OCI-M1 (cell line): Measurements from ENCODE around the gene CERS6.
A peak's percentile ranks its signal among the peaks of the same experiment; 100 is the strongest.

Experiments
- DNase-seq: peaks from one replicate; lab custom pipeline; 2025; lab: John Stamatoyannopoulos, UW

The CERS6 gene

DNA sequence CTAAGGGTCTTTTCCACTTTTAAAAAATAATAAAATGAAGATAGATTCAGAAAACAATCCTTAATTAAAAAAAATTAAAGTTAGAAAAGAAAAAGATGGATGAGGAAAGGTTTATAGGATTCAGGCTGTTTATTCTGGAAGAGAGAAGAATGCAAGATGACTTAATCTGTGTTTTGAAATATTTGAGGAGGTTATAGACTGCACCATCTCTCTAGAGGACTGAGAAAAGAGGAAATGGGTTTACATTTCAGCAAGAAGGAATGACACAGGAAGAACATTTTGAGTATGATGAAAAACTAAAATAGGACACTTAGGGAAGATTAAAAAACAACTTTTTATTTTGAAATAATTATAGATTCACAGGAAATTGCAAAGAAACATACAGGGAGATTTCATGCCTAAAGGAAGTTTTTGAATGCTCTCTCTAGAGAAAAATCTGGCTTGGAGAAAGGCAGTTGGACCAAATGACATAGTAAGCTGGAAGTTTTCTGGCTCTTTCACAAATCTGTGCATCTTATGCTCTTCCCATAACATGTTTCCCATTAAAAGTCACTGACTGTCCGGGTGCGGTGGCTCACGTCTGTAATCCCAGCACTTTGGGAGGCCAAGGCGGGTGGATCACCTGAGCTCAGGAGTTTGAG is 75.0 kb downstream of the CERS6 start:
- DNase-seq = peak; percentile 58

DNA sequence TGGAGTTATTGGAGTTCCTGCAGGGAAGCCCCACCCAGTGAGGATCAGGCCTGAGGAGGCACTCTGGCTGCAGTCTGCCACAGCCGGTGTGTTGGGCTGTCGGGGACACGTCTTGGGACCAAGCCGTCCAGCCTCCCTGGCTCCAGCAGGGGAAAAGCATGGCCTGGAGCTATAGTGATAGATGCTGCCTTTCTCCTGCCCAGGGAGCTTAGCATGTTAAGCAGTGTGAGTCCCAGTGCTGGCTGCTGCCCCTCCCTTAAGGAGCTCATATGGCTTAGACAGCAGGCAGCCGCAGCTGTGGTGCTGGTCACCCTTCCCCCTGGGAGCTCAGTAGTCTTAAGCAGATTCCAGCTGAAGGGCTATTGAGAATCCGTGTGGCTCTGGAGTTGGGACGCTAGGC is 78.9 kb downstream of the CERS6 start:
- no peak for DNase-seq

DNA sequence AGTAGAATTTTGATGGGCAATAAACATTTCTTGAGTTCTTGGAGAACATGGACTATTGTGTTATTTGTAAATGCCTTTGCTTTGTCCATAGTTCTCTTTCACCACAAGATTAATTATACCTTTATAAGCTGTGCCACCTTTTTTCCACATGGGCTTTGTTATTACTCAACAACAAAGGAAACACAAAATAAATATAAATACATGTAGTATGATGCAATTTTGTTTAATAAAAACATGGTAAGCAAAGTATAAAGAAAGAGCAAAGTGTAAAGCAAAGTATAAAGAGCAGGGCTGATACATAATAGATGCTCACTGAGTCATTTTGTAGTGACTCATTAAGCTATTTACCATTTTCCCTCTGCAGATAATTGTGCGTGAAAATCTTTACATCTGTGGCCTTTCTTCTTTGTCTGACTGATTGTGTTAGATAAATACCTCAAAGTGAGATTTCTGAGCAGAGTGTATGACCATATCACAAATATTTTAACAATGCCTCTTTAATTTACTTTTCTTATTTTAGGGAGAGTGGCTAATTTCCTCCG is 80.9 kb downstream of the CERS6 start:
- no peak for DNase-seq

DNA sequence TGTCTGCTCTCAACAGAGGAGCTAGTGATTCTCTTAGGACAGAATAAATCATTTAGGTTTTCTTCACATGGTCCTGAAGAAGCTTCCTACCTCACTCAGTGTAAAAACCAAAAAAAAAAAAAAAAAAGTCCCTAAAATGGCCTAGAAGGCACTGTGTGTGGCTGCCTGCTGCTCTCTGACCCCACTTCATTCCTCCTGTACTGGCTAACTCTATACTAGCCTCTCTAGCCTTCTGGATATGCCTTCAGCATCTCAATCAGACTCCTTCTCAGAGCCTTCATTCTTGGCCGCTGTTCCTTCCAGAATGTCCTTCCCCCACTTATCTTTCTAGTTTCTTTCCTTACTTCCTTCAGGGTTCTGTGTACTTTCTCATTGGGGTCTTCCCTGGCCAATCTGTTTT is 82.1 kb downstream of the CERS6 start:
- no peak for DNase-seq

DNA sequence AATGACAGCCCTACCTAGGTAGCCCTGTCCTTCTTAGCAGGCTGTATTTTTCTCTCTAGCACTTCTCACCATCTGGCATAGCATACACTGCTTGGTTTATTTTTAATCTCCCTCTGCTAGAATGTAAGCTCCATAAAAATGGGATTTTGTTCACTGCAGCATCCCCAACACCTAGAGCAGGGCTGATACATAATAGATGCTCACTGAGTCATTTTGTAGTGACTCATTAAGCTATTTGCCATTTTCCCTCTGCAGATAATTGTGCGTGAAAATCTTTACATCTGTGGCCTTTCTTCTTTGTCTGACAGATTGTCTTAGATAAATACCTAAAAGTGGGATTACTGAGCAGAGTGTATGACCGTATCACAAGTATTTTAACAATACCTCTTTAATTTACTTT is 82.5 kb downstream of the CERS6 start:
- no peak for DNase-seq

DNA sequence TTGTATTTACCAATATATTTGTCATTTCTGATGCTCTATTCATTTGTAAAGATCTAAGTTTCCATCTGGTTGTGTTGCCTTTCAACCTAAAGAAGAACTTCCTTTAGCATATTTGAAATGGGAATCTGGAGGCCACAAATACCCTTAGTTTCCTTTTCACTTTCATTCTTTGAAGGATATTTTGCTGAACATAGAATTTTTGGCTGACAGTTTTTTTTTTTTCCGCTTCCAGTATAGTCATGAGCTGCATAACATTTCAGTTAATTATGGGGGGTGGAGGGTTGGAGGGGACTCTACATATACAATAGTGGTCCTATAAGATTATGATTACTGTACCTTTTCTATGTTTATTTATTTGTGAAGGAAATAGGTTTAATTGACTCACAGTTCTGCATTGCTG is 83.9 kb downstream of the CERS6 start:
- peak; percentile 41 for DNase-seq

DNA sequence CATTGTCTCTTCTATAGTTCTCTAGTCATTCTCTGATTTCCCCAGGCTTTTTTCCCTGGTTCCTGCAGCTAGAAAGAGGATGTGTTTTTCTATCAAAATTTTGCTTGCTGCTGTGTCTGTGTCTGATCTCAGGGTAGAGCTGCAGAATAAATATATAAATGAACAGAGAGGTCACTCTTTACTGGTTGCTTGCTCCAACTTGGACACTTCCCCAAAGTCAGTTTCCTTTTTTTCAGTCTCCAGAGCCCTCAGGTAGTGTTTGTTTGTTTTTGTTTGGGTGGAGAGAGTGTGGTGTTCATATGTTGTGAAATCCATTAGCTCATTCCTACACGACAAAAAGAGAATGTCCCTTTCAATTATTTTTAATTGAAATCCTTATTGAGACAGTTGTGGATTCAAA is 85.8 kb downstream of the CERS6 start:
- DNase-seq = no peak

DNA sequence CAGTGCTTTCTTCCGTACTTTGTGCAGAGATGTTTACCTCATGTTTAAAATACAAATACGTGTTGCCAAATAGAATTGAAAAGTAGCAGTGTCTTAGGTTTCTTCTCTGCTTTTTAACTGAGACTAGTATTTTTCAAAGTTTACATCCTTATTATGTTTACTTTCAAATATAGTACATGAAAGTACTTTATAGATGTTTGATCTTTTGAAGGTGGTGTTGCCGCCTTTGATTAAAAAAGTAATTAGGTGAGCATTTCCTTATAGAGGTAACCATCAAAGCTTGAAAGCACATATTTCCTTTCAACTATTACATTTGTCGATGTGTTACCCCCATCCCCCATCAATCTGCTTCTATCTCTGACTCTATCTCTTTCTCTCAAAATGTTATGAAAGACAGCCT is 87.0 kb downstream of the CERS6 start:
- no peak for DNase-seq

DNA sequence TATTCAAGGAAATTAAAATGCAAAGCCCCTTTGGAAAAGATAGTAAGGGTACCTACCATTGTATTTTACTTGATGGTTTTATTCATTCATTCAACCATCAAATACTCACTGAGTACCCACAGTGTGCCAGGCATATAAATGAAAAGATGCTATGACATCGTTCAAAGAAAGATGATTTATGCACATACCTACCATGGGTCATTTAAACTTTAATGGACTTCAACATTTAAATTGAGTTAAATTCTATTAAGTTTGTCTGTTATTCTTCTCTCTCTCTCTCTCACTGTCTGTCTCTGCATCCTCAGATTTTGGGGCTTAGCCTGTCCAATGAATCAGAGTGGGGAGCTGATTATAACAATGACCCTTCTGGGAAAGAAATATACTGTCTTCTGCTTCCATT is 87.9 kb downstream of the CERS6 start:
- no peak for DNase-seq

DNA sequence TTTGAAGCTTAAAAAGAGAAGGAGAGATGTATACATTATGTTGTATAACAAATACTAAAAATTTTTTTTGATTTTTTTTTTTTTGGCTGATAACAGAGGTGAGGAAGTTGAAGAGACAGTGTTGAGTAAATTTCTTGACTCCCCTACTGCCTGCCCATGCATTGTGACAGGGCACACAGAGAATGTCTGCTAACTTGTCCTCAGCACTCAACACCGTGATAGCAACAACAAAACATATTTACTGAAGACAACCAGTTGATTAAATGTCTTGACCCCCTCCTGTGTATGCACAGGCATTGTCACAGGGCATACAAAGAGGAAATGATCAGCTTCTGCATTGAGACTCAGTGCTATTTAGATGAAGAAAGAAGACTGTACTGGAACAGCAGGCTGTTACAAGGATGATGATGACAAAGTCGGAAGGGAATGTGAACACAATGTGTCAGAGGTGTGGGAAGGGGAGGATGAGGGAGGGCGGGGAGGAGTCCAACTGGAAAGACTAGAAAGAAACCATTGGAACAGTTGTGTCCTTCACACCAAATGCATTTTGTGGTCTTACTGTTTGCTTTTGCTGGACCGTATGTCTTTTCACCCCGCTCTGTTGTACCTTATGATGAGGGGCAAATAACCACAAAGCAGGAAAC is 89.5 kb downstream of the CERS6 start:
- DNase-seq = no peak

DNA sequence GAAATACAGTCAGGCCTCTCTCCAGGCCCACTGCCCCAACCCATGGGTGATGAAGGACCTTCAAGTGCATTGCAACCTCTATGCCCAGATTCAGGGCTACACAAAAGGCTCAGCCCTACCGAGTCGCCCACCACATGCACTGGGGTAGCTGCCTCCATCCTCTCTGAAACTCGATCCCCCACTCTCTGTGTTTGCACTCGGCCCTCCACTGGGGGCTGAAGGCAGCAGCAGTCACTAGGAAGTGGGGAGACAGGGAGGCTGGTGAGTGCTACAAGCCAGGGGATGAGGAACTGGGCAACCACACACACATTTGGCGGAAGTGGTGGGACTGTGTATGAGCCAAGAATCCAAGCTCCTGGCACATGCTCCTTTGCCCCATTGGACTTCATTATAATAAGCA is 94.6 kb downstream of the CERS6 start:
- DNase-seq = no peak

DNA sequence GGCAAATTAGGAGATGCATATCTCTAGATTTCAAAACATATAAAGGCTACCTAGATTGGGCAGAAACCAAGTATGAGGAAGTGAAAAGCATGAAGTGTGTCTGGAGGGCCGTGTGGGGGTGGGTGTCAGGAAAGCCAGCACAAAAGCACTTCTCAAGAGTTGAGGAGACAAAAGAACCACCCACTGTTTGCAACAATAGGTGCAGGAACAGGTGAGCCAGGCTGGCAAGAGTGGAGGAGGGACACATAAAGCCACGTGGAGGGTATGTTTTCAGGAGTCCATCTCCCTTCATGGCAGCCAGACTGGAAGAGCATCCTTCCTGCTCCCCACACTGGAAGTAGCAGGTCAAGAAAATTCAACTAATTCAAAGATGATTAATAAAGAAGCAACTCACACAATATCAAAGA is 96.4 kb downstream of the CERS6 start:
- DNase-seq = peak; percentile 23

DNA sequence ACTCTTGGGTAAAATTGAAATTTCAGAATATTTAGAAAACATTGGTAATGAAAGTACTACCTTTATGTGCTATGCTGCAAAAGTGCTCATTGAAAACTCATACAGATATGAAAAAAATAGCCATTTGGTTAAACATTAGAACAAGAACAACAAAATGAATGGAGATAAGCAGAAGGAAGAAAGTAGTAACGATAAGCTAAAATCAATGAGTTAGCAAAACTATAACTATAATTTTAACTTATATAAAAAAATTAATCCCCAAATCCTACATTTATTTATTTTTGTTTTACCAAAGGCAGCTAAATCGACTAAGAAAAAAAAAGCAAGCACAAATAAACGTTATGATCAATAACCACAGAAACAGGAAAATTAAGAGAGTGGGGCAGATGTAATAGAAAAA is 99.2 kb downstream of the CERS6 start:
- DNase-seq = no peak

DNA sequence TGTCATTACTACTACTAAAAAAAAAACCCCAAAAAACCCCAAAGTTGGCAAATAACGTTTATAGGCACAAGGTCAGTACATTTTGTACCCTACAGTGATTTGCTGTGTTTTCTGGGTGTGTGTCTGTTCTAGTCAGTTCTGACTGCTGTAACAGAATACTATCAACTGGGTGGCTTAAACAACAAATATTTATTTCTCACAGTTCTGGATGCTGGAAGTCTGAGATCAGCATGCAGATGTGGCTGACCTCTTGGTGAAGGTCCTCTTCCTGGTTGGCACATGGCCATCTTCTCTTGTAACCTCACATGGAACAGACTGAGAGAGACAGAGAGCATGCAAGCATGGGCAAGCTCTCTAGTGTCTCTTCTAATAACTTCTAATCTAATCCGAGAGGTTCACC is 103.1 kb downstream of the CERS6 start:
- peak; percentile 20 for DNase-seq

DNA sequence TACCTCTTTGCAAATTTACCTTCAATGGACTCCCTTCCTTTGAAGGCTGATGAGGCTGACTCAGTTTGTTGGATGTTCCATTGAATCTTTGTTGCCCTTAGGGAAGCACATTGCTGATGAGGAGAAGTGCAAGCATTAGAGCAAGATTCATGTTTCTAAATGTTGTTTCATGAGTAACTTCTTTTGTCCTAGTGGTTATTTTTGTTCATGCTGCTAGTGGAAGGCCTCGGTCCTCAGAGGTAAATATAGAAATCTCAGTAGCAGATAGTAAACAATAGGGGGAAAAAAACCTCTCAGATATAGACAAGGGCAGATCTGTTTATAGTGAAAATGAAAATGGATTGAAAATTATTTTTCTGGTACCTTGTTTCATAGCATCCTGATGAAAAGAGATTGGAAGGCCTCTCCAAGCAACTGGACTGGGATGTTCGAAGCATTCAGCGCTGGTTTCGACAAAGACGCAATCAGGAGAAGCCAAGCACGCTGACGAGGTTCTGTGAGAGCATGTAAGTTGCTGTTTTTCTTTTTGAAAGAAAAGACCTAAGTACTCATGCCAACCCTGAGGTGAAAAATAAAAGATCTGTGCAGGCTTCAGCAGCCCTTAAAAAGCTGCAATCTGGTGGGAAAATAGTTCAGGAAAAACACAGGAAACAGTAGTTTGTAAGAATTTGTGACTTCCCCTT is 104.9 kb downstream of the CERS6 start:
- no peak for DNase-seq

DNA sequence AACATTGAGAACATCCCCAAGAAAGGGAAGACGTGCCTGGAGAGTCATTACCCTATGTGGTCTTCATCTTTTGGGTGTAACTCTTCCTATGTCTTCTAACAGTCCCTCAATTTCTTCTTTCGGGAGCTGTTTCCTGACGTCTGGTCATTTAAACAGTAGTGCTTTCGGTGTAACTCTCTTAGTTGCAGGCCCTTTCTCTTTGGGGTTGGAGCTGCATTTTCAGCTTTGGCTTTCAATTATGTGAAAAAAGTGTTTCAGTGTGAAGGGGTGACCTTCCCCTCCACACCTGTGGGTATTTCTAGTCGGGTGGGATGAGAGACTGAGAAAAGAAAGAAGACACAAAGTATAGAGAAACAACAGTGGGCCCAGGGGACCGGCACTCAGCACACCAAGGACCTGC is 105.9 kb downstream of the CERS6 start:
- DNase-seq = no peak

DNA sequence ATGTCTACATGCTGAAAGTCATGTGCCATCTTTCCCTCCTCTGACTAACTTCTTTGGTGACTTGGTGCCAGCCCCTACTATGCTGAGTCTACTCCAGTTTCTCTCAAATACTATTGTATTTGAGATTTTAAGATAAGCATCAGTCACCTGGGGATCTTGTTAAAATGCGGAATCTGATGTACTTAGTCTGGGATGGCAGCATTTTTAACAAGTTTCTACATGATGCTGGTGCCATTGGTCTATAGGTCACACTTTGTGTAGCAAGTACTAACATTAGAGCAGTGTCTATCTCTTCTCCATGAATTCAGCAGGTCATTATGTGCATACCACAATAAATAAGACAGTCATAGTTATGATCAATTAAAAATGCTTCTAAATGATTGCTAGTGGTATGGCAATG is 106.9 kb downstream of the CERS6 start:
- DNase-seq = no peak

DNA sequence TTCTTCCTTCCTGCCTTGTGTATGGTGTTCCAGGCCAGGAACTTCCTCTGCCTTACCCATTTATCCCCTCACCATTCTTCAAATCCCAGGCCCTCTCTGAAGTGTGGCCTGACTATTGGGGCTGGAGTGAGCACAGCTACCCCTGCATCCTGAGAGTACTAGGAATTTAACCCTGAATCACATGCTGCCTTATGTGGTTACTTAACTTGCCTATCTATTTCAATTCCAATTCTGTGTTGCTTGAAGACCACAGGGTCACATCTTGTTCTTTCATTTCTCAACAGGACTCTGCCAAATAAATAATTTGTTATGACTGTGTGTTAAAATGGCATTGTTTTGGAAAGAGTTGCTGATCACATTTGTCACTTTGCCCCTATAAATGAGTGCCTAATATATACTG is 108.6 kb downstream of the CERS6 start:
- DNase-seq = no peak

DNA sequence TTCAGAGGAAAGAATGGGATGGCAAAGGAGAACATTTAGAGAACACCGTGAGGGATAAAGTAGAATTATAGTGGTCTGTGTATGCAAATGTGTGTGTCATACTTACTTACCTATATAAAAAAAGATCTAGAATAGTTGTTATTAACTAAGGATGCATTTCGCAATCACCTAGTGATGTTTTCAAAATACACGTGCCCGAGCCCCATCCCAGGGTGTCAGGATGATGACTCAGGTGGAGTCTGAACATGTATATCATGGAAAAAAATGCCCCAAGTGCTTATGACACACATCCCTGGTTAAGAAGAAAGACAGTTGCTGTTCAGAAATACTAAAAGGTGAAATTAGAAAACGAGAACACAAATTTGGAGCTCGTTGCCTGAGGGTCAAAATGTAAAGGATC is 109.0 kb downstream of the CERS6 start:
- no peak for DNase-seq

DNA sequence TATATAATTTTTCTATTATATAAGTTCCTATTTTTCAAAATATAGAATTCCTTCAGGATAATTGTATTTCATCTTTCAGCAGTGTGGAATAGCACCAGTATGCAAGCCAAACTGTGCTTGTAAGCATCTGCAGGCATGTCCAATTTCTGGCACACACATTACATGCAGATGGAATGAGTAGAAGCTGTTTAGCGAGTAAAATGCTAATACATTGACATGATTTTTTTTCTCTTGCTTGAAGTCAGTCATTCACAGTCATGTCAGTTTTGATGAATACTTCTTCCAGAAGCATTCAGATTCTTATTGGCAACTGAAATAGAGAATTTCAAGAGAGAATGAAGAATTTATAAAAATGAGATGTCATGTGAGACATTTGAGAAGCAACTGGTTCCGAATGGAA is 109.4 kb downstream of the CERS6 start:
- DNase-seq = no peak

DNA sequence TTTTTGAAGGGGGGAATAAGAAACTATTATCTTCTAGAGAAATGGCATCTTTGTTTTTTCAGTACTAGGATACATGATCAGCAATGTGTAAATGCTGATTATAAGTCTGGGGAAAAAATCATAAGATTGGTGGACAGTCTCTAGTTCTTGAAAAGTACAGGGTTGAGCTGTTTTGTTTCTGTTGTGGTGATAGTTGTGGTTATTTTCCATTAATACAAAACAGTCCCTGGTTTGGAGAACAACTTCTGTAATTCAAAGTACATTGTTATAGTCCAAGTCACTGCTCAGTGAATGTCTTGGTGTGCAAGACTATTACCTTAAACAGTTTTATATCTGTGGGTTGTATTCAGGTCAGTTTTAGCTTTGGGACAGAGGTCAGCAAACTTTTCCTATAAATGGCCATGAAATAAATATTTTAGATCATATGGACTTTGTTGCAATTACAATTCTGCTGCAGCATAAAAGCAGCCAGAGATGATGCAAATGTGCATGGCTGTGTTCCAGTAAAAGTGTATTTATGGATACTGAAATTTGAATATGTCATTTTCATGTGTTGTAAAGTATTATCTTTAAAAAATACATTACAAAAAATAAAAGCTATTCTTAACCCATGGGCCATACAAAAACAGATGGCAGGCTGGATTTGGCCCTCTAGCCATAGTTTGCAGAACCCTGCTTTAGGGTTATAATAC is 111.0 kb downstream of the CERS6 start:
- peak; percentile 7 for DNase-seq

DNA sequence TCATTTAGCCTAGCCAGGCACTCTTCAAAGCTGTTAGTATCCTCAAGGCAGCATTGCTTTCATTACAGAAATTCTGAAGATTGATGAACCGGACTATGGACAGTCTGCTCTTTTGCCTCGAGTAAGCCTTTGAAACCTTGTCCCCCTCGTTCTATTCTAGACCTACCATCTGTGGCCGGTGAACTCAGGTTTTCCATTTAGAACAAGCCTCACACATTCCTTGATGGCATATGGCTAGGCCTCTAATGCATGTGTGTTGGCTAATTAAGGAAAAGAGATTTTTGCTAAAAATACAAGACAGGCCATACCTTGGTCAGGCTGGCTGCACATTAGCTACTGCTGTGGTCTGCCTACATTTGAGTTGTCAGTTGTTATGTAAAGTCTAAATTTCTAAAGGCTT is 111.8 kb downstream of the CERS6 start:
- DNase-seq = no peak
